ENCODE results near the gene OPCML. TPM values are rescaled to one million over a fixed set of nuclear protein-coding genes. Genes with fewer than 3 reads are reported as not detected.

OPCML gene
- total RNA-seq, 4 donors from 2014 or later: 0.16 TPM; not detected in 3

GRCh38 chr11:133023232-133023631 lies 509.1 kb downstream of the OPCML start:
- intact Hi-C loops (cut with DNase I; ENCODE audit: low total_unique reads): no loop called here
- WGBS, 2 donors: 85 to 86% methylated on average over 9 of the region's 9 CpGs
- TF ChIP-seq POLR2A (IDR thresholded peaks at IDR 0.05) (no peak), CTCF (IDR thresholded peaks at IDR 0.05) (no peak)
- no peak for DNase-seq (ENCODE audit: low spot score in 2 of 2)
- H3K4me3 ChIP-seq (ENCODE audit: low read depth, poor library complexity, severe bottlenecking): no peak overlapping the region

GRCh38 chr11:133021553-133021952 lies 510.7 kb downstream of the OPCML start:
- no peak for DNase-seq (ENCODE audit: low spot score in 2 of 2)
- 52 to 73% methylated on average over 7 of the region's 7 CpGs for WGBS, 2 donors
- no peak for TF ChIP-seq CTCF (IDR thresholded peaks at IDR 0.05)
- TF ChIP-seq POLR2A (IDR thresholded peaks at IDR 0.05): no peak
- H3K4me3 ChIP-seq (ENCODE audit: low read depth, poor library complexity, severe bottlenecking): no peak overlapping the region
- intact Hi-C loops (cut with DNase I; ENCODE audit: low total_unique reads): no loop called here

GRCh38 chr11:133020372-133020714 lies 512.0 kb downstream of the OPCML start:
- no peak for TF ChIP-seq CTCF (IDR thresholded peaks at IDR 0.05)
- no peak for TF ChIP-seq POLR2A (IDR thresholded peaks at IDR 0.05)
- no peak for DNase-seq (ENCODE audit: low spot score in 2 of 2)
- intact Hi-C loops (cut with DNase I; ENCODE audit: low total_unique reads): no loop called here
- no peak overlapping the region for H3K4me3 ChIP-seq (ENCODE audit: low read depth, poor library complexity, severe bottlenecking)
- WGBS, 2 donors: 55 to 66% methylated on average over 1 of the region's 1 CpG

- H3K4me3 ChIP-seq (ENCODE audit: low read depth, poor library complexity, severe bottlenecking): no peak overlapping the region
- intact Hi-C loops (cut with DNase I; ENCODE audit: low total_unique reads): no loop called here
- DNase-seq (ENCODE audit: low spot score in 2 of 2): peak in 1 of 2 donors; percentile 57
- no peak for TF ChIP-seq POLR2A (IDR thresholded peaks at IDR 0.05)
- TF ChIP-seq CTCF (IDR thresholded peaks at IDR 0.05): no peak
- WGBS, 2 donors: 83 to 94% methylated on average over 17 of the region's 17 CpGs
Measured at GRCh38 chr11:133019545-133020371, 512.5 kb downstream of the OPCML start.

GRCh38 chr11:133015457-133015856 lies 516.8 kb downstream of the OPCML start:
- 75 to 84% methylated on average over 1 of the region's 1 CpG for WGBS, 2 donors
- TF ChIP-seq CTCF (IDR thresholded peaks at IDR 0.05) (no peak), POLR2A (IDR thresholded peaks at IDR 0.05) (no peak)
- intact Hi-C loops (cut with DNase I; ENCODE audit: low total_unique reads): no loop called here

GRCh38 chr11:133014337-133014736 lies 518.0 kb downstream of the OPCML start:
- 62 to 67% methylated on average over 5 of the region's 5 CpGs for WGBS, 2 donors
- intact Hi-C loops (cut with DNase I; ENCODE audit: low total_unique reads): no loop called here
- H3K4me3 ChIP-seq (ENCODE audit: low read depth, poor library complexity, severe bottlenecking): no peak overlapping the region
- no peak for DNase-seq (ENCODE audit: low spot score in 2 of 2)
- no peak for TF ChIP-seq CTCF (IDR thresholded peaks at IDR 0.05)
- no peak for TF ChIP-seq POLR2A (IDR thresholded peaks at IDR 0.05)

More at GRCh38 chr11:133015457-133015856, 516.8 kb downstream of the OPCML start:
- no peak overlapping the region for H3K4me3 ChIP-seq (ENCODE audit: low read depth, poor library complexity, severe bottlenecking)
- DNase-seq (ENCODE audit: low spot score in 2 of 2): no peak

Data from lower leg skin (tissue), 4 donors.